ENCODE data around the gene CDH7. TPM values are rescaled to one million over a fixed set of nuclear protein-coding genes. Genes with fewer than 3 reads are reported as not detected.

Gene CDH7, protein sequence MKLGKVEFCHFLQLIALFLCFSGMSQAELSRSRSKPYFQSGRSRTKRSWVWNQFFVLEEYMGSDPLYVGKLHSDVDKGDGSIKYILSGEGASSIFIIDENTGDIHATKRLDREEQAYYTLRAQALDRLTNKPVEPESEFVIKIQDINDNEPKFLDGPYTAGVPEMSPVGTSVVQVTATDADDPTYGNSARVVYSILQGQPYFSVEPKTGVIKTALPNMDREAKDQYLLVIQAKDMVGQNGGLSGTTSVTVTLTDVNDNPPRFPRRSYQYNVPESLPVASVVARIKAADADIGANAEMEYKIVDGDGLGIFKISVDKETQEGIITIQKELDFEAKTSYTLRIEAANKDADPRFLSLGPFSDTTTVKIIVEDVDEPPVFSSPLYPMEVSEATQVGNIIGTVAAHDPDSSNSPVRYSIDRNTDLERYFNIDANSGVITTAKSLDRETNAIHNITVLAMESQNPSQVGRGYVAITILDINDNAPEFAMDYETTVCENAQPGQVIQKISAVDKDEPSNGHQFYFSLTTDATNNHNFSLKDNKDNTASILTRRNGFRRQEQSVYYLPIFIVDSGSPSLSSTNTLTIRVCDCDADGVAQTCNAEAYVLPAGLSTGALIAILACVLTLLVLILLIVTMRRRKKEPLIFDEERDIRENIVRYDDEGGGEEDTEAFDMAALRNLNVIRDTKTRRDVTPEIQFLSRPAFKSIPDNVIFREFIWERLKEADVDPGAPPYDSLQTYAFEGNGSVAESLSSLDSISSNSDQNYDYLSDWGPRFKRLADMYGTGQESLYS
- not detected for total RNA-seq

DNA sequence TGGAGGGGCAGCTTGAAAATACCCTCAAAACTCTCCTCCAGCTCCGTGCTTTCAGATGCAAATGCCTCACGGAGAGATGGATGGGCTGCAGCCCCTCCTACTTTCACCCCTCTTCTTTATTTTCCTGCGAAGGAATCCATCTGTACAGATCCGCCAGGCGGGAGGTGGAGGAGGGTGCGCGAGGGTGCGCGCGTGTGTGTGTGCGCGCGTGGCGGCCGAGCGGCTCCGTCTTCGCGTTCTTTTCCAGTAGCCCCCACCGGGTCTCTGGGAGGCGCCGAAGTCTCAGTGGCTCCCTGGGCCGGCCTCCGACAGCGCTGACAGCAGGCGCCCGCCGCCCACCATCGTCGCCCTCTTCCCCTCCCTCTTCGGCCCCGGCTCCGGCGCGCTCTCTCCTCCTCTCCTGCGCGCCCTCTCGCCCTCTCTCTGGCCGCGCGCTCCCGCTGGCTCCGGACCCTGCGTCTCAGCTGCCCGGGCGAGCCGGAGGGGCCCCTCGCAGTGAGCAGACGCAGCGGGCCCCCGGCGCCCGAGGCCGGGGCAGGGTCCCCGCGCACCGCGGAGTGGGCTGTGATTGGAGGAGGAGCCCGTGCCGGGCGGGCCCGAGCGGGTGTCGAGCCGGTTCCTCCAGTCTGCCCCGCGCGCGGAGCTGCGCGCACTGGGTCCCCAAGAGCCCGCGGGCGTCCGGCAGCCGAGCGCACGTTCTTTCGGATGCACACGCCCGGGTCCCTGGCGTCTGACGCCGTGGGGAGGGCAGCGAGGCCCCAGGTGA is at the start of gene CDH7:
TSS of gene CDH7 (plus strand) at position 624 of the 766 bp plus-strand sequence. CDS start 11,831 bp downstream, outside the sequence.
- no peaks in the 10 kb centered on the region for H3K4me1 Mint-ChIP-seq
- peaks cover 10% of the 10 kb centered on the region for H3K27me3 Mint-ChIP-seq
- H3K9me3 Mint-ChIP-seq, result no peaks in the 10 kb centered on the region
- H3K27ac Mint-ChIP-seq, result no peak within 1 kb of the TSS
- DNase-seq, result no peak
- H3K4me3 Mint-ChIP-seq, result no peak within 1 kb of the TSS
- ChIA-PET CTCF (no interaction called here), POLR2A (no interaction called here)
- no peaks in the 10 kb centered on the region for H3K36me3 Mint-ChIP-seq (ENCODE audit: low read depth)

DNA sequence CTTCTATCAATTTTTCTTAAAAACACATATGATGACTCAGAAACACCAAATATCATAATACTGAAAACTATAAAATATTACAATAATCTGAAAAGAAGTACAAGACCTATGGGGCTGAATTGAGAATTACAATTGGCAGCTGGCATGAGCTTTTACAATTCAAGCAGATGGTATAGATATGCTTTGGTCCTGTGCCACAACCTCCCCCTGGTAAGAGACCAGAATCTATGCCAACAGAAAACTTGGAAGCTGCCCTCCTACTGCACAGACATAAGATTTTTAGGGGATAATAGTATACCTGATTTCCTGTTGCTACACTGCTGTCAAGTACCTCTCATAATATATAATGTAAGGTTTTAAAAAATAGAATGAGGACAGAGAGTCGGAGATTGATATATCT is 46.8 kb upstream of the CDH7 start:
- Mint-ChIP-seq H3K4me1 (no peaks in the 10 kb centered on the region), H3K27me3 (no peaks in the 10 kb centered on the region), H3K27ac (no peak overlapping the region), H3K36me3 (ENCODE audit: low read depth) (no peaks in the 10 kb centered on the region), H3K4me3 (no peak overlapping the region), H3K9me3 (peaks cover under 1% of the 10 kb centered on the region)
- no peak for DNase-seq
- CTCF ChIA-PET, result no interaction called here
- POLR2A ChIA-PET, result interaction anchor here (0.5 kb wide), 1 partner anchor 1955 kb away, joined by 7 read pairs; no protein-coding TSS in a partner anchor

DNA sequence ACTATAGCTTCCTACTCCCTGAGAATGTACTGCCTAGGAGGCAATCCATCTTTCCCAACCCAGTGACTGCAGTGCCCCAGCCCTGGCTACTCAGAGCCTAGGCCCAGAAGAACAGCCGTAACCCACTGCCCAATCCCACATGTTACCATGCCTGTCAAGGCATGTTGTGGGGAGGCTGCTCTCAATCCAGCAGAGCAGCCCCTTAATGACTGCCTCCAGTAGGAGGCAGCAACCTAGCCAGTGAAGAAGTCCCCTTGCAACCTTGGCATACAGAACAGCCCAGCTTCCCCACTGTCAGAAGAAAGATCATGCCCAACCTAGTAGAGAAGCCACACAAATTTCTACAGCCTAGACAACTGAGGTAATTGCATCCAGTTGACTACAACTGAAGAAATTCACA is 44.2 kb upstream of the CDH7 start:
- no peak overlapping the region for H3K27ac Mint-ChIP-seq
- DNase-seq, result no peak

DNA sequence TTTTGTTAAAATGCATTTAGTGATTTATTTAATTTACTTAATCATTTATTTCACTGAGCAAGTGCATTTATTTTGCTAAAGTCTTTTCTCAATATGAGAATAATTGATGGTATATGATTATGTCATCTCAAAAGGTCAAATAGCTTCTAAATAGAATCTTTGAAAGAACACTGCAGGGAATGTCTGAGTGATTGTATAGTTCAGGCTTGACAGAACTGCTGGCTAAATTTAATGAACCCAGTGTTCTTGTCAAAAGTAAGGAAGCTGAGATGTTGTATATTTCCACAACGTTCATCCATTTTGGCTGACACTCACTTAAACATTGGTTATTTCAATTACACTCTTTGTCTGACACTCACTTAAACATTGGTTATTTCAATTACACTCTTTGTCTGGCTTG is 39.3 kb upstream of the CDH7 start:
- CTCF ChIA-PET, result no interaction called here

More for the DNA sequence above, 44.2 kb upstream of the CDH7 start:
- Mint-ChIP-seq H3K4me3 (no peak overlapping the region), H3K27me3 (no peaks in the 10 kb centered on the region), H3K4me1 (no peaks in the 10 kb centered on the region), H3K36me3 (ENCODE audit: low read depth) (no peaks in the 10 kb centered on the region), H3K9me3 (no peaks in the 10 kb centered on the region)
- ChIA-PET POLR2A (no interaction called here), CTCF (no interaction called here)

DNA sequence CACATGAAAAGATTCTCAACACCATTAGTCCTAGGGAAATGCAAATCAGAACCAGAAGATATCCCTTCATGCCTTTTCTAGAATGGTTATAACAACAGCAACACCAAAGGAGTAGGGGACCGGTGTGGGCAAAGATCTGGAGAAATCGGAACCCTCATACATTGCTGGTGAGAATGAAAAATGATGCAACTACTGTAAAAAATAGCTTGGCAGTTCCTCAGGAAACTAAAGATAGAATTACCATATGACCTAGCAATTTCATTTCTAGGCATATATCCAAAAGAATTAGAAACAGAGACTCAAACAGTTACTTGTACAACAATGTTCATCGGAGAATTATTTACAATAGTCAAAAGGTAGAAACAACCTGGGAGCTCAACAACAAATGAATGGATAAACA is 29.2 kb upstream of the CDH7 start:
- no peaks in the 10 kb centered on the region for H3K36me3 Mint-ChIP-seq (ENCODE audit: low read depth)
- H3K27ac Mint-ChIP-seq, result no peak overlapping the region
- peaks cover 9% of the 10 kb centered on the region for H3K9me3 Mint-ChIP-seq
- CTCF ChIA-PET, result no interaction called here
- H3K4me3 Mint-ChIP-seq, result no peak overlapping the region
- no peaks in the 10 kb centered on the region for H3K27me3 Mint-ChIP-seq
- no peak for DNase-seq
- H3K4me1 Mint-ChIP-seq, result no peaks in the 10 kb centered on the region
- POLR2A ChIA-PET, result no interaction called here

More for the DNA sequence above, 39.3 kb upstream of the CDH7 start:
- Mint-ChIP-seq H3K9me3 (no peaks in the 10 kb centered on the region), H3K27ac (no peak overlapping the region), H3K4me3 (no peak overlapping the region), H3K27me3 (no peaks in the 10 kb centered on the region), H3K4me1 (no peaks in the 10 kb centered on the region), H3K36me3 (ENCODE audit: low read depth) (no peaks in the 10 kb centered on the region)
- POLR2A ChIA-PET, result no interaction called here
- DNase-seq, result no peak

DNA sequence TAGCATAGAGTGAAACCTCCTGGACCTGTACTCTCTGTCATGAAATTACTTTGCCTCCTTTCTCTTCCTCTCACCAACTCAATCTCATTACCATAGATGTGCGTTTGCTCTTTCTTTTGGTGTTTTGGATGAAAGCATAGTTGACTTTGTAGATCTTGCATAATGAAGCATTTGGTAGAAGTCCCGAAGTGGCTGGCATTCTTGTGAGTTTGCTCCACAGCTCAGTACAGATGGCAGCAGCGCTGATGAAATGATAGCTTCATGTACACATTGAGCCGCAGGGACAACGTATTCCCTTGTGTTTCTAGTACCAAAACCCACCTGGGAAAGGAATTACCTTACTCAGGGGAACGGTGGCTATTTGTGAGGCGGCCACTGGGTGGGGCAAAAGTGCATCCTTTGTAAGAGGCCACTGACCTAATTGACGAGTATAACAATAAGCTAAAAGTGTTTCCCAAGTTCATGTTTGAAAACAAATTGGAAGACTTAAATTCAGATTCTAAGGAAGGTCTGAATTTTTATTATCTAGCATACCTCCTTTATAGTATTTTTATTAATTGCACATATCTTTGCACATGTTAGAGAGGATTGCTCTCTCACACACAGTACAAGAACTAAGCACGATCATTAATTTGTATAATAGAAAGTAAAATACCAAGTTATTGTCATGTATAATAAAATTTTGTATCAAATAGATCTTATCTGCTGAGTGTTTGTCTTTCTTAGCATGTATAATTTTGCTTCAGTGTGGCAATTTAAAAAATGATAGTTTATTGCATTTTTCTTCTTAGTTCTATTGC is 25.4 kb upstream of the CDH7 start:
- ChIA-PET CTCF (no interaction called here), POLR2A (no interaction called here)
- Mint-ChIP-seq H3K9me3 (peaks cover 3% of the 10 kb centered on the region), H3K36me3 (ENCODE audit: low read depth) (no peaks in the 10 kb centered on the region), H3K4me1 (no peaks in the 10 kb centered on the region), H3K4me3 (no peak overlapping the region), H3K27ac (no peak overlapping the region), H3K27me3 (no peaks in the 10 kb centered on the region)
- DNase-seq, result no peak

DNA sequence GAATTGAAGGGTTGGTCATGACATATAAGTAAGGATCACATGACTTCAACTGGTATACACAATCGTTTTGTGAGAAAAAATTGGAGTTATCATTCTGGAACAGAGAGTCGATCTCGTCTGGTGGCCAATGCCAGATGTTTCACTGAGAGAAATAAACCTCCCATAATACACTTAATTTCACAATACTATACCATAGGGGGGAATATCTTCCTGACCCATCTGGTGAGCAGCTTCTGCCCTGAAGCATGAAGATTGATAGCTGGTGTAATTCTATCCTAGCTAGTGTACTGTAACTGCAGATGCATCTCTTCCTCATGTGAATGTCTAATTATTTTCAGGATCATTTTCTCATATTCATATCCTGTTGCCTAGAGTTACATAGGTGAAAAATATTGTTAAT is 15.7 kb upstream of the CDH7 start:
- DNase-seq, result no peak
- ChIA-PET POLR2A (no interaction called here), CTCF (interaction anchor here (0.5 kb wide), 1 partner anchor 173 kb away, joined by 3 read pairs; no protein-coding TSS in a partner anchor)
- Mint-ChIP-seq H3K27me3 (no peaks in the 10 kb centered on the region), H3K36me3 (ENCODE audit: low read depth) (no peaks in the 10 kb centered on the region), H3K27ac (no peak overlapping the region), H3K4me3 (no peak overlapping the region), H3K9me3 (no peaks in the 10 kb centered on the region), H3K4me1 (no peaks in the 10 kb centered on the region)

DNA sequence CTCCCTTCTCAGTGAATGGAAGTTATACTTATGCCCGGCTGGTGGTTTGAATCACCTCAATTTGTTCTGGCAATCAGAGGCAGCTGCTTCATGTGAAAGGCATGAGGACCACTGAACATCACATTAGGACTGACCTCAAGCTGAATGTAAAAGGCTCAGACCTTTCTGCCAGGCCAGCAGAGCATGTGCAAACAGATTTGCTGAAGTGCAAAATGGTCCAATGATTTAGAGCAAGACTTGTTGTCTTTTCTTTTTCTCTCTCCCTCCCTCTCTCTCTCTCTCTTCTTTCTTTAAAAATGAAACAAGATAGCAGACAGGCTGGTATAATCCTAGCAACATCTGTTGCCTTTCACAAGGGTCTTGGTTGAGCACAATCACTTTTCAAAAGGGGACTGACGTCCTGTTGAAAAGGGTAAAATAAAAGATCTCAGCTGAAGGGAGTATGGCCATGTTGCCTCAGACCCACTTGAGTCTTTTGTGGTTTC is 13.3 kb upstream of the CDH7 start:
- no peak for DNase-seq
- ChIA-PET POLR2A (no interaction called here), CTCF (no interaction called here)
- Mint-ChIP-seq H3K36me3 (ENCODE audit: low read depth) (no peaks in the 10 kb centered on the region), H3K4me3 (no peak overlapping the region), H3K27ac (no peak overlapping the region), H3K27me3 (no peaks in the 10 kb centered on the region), H3K4me1 (no peaks in the 10 kb centered on the region), H3K9me3 (no peaks in the 10 kb centered on the region)

DNA sequence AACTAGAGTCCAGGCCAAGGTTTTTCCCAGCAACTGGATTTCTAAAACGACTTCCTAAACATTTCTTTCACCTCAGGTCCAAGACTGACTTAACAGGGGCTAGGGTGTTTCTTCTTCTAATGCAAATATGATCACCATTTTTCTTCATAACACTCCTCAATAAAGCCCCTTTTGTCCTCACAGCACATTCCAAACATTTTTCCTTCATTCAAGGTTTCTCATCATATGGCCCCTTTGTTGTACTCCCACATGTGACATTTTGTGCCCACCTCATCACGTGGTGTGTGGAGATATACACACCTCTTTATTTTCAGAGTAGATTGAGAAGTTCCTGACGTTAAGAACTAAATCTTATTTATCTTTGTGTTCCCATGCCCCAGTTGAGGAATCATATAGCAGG is 3.9 kb upstream of the CDH7 start:
- Mint-ChIP-seq H3K27me3 (peaks cover 10% of the 10 kb centered on the region), H3K9me3 (no peaks in the 10 kb centered on the region), H3K4me3 (no peak overlapping the region), H3K4me1 (no peaks in the 10 kb centered on the region), H3K27ac (no peak overlapping the region), H3K36me3 (ENCODE audit: low read depth) (no peaks in the 10 kb centered on the region)
- no peak for DNase-seq
- POLR2A ChIA-PET, result no interaction called here
- CTCF ChIA-PET, result no interaction called here

DNA sequence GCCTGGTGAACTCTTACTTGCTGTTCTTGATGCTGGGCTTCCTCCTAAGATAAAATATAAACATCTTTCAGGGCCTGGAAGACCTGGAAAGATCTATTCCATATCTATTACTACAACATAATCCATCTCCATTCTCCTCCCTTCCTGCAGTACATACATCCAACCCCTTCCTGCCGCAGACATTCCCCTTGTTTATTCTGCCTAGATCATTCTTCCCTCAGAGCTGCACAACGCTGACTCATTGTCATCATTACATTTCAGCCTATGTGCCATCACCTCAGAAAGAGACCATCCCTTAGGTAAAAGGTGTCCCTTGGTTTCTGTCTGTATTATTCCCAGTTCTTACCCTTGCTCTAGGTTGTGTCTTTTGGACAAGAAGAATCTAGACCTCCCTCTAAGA is 2.5 kb upstream of the CDH7 start:
- H3K36me3 Mint-ChIP-seq (ENCODE audit: low read depth), result no peaks in the 10 kb centered on the region
- ChIA-PET CTCF (no interaction called here), POLR2A (no interaction called here)

DNA sequence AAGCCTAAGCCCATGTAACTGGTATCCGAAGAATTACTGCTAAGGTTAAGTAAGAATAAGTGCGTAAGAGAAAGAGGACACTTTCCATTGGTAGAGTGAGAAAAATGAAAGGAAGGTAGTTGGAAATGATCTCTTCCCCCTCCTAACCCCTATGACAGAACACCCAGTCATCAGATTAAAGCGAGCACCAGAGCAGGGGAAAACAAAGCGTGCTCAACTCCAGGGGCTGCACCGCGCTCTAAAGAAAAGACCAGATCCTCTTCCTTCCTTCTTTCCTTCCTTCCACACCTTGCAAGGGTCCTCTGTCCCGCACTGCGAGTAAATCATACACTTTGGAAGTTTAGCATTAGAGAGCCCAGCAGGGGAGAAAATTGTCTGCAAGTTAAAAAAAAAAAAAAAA is 971 bp upstream of the CDH7 start:
- no peaks in the 10 kb centered on the region for H3K4me1 Mint-ChIP-seq
- CTCF ChIA-PET, result no interaction called here

More for the DNA sequence above, 2.5 kb upstream of the CDH7 start:
- Mint-ChIP-seq H3K27ac (no peak overlapping the region), H3K4me1 (no peaks in the 10 kb centered on the region), H3K9me3 (no peaks in the 10 kb centered on the region), H3K4me3 (no peak overlapping the region), H3K27me3 (peaks cover 10% of the 10 kb centered on the region)
- DNase-seq, result no peak

More for the DNA sequence above, 971 bp upstream of the CDH7 start:
- H3K36me3 Mint-ChIP-seq (ENCODE audit: low read depth), result no peaks in the 10 kb centered on the region
- H3K4me3 Mint-ChIP-seq, result no peak overlapping the region
- DNase-seq, result no peak
- no peaks in the 10 kb centered on the region for H3K9me3 Mint-ChIP-seq
- H3K27me3 Mint-ChIP-seq, result peaks cover 10% of the 10 kb centered on the region
- POLR2A ChIA-PET, result no interaction called here
- H3K27ac Mint-ChIP-seq, result no peak overlapping the region

Data from activated CD4-positive, alpha-beta T cell treated with anti-CD3 and anti-CD28 coated beads, Interleukin-2, amount 10 ng/mL, durations not matched to agents 7 days and 5 days (primary cell).